ENCODE data around the gene VSTM4. TPM values are rescaled to one million over a fixed set of nuclear protein-coding genes. Genes with fewer than 3 reads are reported as not detected.

The VSTM4 gene
- total RNA-seq, 1 experiment from 2014 or later, result 0.72 TPM

DNA sequence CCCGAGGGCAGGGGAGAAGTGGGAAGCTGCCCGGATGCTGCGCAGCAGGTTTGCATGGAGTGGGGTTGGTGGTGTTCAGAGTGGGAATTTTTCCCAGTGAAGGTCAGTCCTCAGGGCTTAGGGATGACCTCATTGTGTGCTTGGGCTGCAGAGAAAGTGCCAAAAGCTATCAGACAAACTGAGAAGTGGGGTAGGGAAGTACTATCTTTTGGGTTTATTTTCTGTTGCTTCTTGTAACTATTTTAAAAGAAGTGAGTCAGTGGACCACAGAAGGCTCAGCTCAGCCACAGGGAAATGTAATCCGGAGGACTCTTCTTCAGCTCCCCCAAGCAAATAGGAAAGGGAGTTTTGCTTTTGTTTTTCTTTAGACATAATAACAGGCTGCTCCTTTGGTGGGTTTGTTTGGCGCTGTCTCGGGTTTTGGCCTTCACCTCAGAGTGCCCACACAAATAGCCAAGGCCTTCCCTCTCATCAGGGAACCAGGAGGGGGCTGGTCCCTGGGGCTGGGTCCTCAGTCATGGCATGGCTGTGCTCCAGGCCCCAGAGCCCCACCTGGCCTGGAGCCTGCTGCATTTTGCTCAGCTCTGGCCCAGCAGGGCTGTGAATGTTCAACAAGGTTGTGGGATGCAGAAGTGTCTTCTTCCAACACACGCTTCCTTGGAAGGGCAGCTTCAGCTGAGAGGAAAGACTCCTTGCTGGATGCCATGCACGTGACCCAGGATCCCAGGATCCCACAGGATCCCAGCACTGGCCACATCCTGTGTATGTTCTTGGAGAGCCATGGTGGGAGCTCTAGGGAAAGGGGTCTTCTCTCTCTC lies 23.9 kb upstream of the VSTM4 start (continued):
- TF ChIP-seq ARID4B (CRISPR knock-in tag; IDR thresholded peaks at IDR 0.05; ENCODE audit: borderline replicate concordance) (no peak), FOXK1 (CRISPR knock-in tag; IDR thresholded peaks at IDR 0.05) (no peak), ZNF138 (CRISPR knock-in tag; conservative IDR thresholded peaks at IDR 0.05) (no peak), ZNF396 (CRISPR knock-in tag; IDR thresholded peaks at IDR 0.05; ENCODE audit: borderline replicate concordance) (no peak), SP1 (CRISPR knock-in tag; conservative IDR thresholded peaks at IDR 0.05) (no peak)
- TF ChIP-seq, protein P1, sequence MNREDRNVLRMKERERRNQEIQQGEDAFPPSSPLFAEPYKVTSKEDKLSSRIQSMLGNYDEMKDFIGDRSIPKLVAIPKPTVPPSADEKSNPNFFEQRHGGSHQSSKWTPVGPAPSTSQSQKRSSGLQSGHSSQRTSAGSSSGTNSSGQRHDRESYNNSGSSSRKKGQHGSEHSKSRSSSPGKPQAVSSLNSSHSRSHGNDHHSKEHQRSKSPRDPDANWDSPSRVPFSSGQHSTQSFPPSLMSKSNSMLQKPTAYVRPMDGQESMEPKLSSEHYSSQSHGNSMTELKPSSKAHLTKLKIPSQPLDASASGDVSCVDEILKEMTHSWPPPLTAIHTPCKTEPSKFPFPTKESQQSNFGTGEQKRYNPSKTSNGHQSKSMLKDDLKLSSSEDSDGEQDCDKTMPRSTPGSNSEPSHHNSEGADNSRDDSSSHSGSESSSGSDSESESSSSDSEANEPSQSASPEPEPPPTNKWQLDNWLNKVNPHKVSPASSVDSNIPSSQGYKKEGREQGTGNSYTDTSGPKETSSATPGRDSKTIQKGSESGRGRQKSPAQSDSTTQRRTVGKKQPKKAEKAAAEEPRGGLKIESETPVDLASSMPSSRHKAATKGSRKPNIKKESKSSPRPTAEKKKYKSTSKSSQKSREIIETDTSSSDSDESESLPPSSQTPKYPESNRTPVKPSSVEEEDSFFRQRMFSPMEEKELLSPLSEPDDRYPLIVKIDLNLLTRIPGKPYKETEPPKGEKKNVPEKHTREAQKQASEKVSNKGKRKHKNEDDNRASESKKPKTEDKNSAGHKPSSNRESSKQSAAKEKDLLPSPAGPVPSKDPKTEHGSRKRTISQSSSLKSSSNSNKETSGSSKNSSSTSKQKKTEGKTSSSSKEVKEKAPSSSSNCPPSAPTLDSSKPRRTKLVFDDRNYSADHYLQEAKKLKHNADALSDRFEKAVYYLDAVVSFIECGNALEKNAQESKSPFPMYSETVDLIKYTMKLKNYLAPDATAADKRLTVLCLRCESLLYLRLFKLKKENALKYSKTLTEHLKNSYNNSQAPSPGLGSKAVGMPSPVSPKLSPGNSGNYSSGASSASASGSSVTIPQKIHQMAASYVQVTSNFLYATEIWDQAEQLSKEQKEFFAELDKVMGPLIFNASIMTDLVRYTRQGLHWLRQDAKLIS (CRISPR knock-in tag; IDR thresholded peaks at IDR 0.05; ENCODE audit: borderline replicate concordance), result no peak

GRCh38 chr10:49138361-49138891 lies 23.1 kb upstream of the VSTM4 start:
- no peak overlapping the region for H3K27ac Mint-ChIP-seq
- CTCF ChIA-PET, result interaction anchor here (1.7 kb wide), 1 partner anchor 26 kb away, joined by 3 read pairs; no protein-coding TSS in a partner anchor
- POLR2A ChIA-PET, result no interaction called here
- H3K4me3 Mint-ChIP-seq, result no peak overlapping the region
- H3K27me3 Mint-ChIP-seq (ENCODE audit: low read depth), result no peaks in the 10 kb centered on the region
- no peak for ATAC-seq
- peaks cover 27% of the 10 kb centered on the region for H3K9me3 Mint-ChIP-seq
- DNase-seq (ENCODE audit: low spot score), result no peak
- peaks cover 27% of the 10 kb centered on the region for H3K4me1 Mint-ChIP-seq
- H3K36me3 Mint-ChIP-seq, result 0 out of 2 replicates have a peak, but pooled peaks cover 2% of the 10 kb centered on the region
- TF ChIP-seq PRRX2 (CRISPR knock-in tag; IDR thresholded peaks at IDR 0.05), result no peak
- TF ChIP-seq, protein P2, sequence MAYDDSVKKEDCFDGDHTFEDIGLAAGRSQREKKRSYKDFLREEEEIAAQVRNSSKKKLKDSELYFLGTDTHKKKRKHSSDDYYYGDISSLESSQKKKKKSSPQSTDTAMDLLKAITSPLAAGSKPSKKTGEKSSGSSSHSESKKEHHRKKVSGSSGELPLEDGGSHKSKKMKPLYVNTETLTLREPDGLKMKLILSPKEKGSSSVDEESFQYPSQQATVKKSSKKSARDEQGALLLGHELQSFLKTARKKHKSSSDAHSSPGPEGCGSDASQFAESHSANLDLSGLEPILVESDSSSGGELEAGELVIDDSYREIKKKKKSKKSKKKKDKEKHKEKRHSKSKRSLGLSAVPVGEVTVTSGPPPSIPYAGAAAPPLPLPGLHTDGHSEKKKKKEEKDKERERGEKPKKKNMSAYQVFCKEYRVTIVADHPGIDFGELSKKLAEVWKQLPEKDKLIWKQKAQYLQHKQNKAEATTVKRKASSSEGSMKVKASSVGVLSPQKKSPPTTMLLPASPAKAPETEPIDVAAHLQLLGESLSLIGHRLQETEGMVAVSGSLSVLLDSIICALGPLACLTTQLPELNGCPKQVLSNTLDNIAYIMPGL (CRISPR knock-in tag; IDR thresholded peaks at IDR 0.05), result no peak
- TF ChIP-seq, protein P3, sequence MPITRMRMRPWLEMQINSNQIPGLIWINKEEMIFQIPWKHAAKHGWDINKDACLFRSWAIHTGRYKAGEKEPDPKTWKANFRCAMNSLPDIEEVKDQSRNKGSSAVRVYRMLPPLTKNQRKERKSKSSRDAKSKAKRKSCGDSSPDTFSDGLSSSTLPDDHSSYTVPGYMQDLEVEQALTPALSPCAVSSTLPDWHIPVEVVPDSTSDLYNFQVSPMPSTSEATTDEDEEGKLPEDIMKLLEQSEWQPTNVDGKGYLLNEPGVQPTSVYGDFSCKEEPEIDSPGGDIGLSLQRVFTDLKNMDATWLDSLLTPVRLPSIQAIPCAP (CRISPR knock-in tag; IDR thresholded peaks at IDR 0.05), result no peak
- TF ChIP-seq, protein P4, sequence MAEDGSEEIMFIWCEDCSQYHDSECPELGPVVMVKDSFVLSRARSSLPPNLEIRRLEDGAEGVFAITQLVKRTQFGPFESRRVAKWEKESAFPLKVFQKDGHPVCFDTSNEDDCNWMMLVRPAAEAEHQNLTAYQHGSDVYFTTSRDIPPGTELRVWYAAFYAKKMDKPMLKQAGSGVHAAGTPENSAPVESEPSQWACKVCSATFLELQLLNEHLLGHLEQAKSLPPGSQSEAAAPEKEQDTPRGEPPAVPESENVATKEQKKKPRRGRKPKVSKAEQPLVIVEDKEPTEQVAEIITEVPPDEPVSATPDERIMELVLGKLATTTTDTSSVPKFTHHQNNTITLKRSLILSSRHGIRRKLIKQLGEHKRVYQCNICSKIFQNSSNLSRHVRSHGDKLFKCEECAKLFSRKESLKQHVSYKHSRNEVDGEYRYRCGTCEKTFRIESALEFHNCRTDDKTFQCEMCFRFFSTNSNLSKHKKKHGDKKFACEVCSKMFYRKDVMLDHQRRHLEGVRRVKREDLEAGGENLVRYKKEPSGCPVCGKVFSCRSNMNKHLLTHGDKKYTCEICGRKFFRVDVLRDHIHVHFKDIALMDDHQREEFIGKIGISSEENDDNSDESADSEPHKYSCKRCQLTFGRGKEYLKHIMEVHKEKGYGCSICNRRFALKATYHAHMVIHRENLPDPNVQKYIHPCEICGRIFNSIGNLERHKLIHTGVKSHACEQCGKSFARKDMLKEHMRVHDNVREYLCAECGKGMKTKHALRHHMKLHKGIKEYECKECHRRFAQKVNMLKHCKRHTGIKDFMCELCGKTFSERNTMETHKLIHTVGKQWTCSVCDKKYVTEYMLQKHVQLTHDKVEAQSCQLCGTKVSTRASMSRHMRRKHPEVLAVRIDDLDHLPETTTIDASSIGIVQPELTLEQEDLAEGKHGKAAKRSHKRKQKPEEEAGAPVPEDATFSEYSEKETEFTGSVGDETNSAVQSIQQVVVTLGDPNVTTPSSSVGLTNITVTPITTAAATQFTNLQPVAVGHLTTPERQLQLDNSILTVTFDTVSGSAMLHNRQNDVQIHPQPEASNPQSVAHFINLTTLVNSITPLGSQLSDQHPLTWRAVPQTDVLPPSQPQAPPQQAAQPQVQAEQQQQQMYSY (CRISPR knock-in tag; IDR thresholded peaks at IDR 0.05), result no peak
- no peak for TF ChIP-seq ZNF396 (CRISPR knock-in tag; IDR thresholded peaks at IDR 0.05; ENCODE audit: borderline replicate concordance)
- TF ChIP-seq NFE2L1 (CRISPR knock-in tag; IDR thresholded peaks at IDR 0.05), result no peak
- no peak for TF ChIP-seq ZNF532 (CRISPR knock-in tag; IDR thresholded peaks at IDR 0.05; ENCODE audit: borderline replicate concordance)
- TF ChIP-seq TCF7 (CRISPR knock-in tag; IDR thresholded peaks at IDR 0.05; ENCODE audit: low read depth), result no peak

All from WTC11 (cell line).